ENCODE data around the gene CD300LD. TPM values are rescaled to one million over a fixed set of nuclear protein-coding genes. Genes with fewer than 3 reads are reported as not detected.

Gene CD300LD
- total and polyA plus RNA-seq, 10 of the 15 experiments (the other 5 are each of a cell fraction or from before 2014, with no cell fraction given) = not detected

- in situ Hi-C loops (cut with MboI) (no loop called here), intact Hi-C loops (cut with micrococcal nuclease; ENCODE audit: unreplicated experiment) (no loop called here)
- H3K4me2 ChIP-seq (ENCODE audit: control insufficient read depth, insufficient read depth) = no peak overlapping the region
- ChIA-PET SMC1A (ENCODE audit: uncharacterized antibody, unreplicated experiment) (no interaction called here), POLR2A (no interaction called here), RAD21 (ENCODE audit: unreplicated experiment) (no interaction called here), CTCF (no interaction called here)
- H3K79me2 ChIP-seq (ENCODE audit: control insufficient read depth, insufficient read depth, low read length) = no peaks in the 10 kb centered on the region
- no peaks in the 10 kb centered on the region; a peak in 3 of 4 replicates for H3K27me3 ChIP-seq (replicated peaks in 1 of 2; ENCODE audit: control insufficient read depth in 2 of 2, insufficient read depth in 2 of 2, low read length in 1 of 2)
- no peaks in the 10 kb centered on the region for H3K4me1 ChIP-seq (ENCODE audit: control insufficient read depth, insufficient read depth, low read length)
- BruUV-seq (replicated peaks) = no TSS peak
- H3K27ac ChIP-seq (ENCODE audit: control insufficient read depth, insufficient read depth) = no peak overlapping the region
- no peaks in the 10 kb centered on the region for H4K20me1 ChIP-seq (ENCODE audit: control insufficient read depth, insufficient read depth)
- H3K9me3 ChIP-seq (replicated peaks; ENCODE audit: control insufficient read depth, insufficient read depth, low read length) = no peaks in the 10 kb centered on the region
- WGBS (ENCODE audit: insufficient coverage, insufficient replicate concordance, low lambda C conversion rate, missing lambda C conversion rate) = 10% methylated on average over 7 of the region's 7 CpGs
- H3K4me3 ChIP-seq = no peak overlapping the region
- no peak for DNase-seq (ENCODE audit: low read depth, low spot score)
- no peak overlapping the region for H2AFZ ChIP-seq (ENCODE audit: control insufficient read depth, low read depth, low read length)
- H3K9ac ChIP-seq (ENCODE audit: control insufficient read depth, insufficient read depth, low read length) = no peak overlapping the region
- H3K36me3 ChIP-seq (ENCODE audit: control insufficient read depth in 2 of 2, insufficient read depth in 2 of 2, low read length in 1 of 2) = no peaks in the 10 kb centered on the region
- ATAC-seq = no peak
- FAIRE-seq = no peak
- TF ChIP-seq E2F8 (IDR thresholded peaks at IDR 0.05; ENCODE audit: low read depth, partially characterized antibody) = no peak
- TF ChIP-seq ETV6 (conservative IDR thresholded peaks at IDR 0.05 in 1 of 2, IDR thresholded peaks at IDR 0.05 in 1 of 2; ENCODE audit: borderline replicate concordance in 1 of 2, low read depth in 1 of 2) = no peak
- TF ChIP-seq MTA2 (IDR thresholded peaks at IDR 0.05; ENCODE audit: low read depth) = no peak
- no peak for TF ChIP-seq HDAC6 (IDR thresholded peaks at IDR 0.05; ENCODE audit: unreplicated experiment)
- no peak for TF ChIP-seq NR2C2 (IDR thresholded peaks at IDR 0.05; ENCODE audit: borderline replicate concordance, control insufficient read depth, insufficient read length, low read depth)
- no peak for TF ChIP-seq USF1 (IDR thresholded peaks at IDR 0.05; ENCODE audit: borderline replicate concordance, extremely low read length, insufficient read depth, low read depth, low read length)
- TF ChIP-seq ZNF687 (IDR thresholded peaks at IDR 0.05) = no peak
- no peak for TF ChIP-seq POU2F2 (IDR thresholded peaks at IDR 0.05; ENCODE audit: borderline replicate concordance, low read depth, low read length)
- TF ChIP-seq ZBTB40 (IDR thresholded peaks at IDR 0.05; ENCODE audit: borderline replicate concordance) = no peak
- no peak for TF ChIP-seq TARDBP (IDR thresholded peaks at IDR 0.05; ENCODE audit: borderline replicate concordance)
- TF ChIP-seq IKZF2 (IDR thresholded peaks at IDR 0.05) = no peak
These were observed 42.7 kb downstream of the CD300LD start for GRCh38 chr17:74549343-74549742.

Measured in GM12878 (cell line).